ENCODE results near the gene HOXA4.

Gene HOXA4

GRCh38 chr7:27176962-27177794, 46.6 kb upstream of the HOXA4 start:
- no peak for DNase-seq (ENCODE audit: low spot score)
- POLR2A ChIA-PET (ENCODE audit: low non-redundant PET), result no interaction called here
- CTCF ChIA-PET, result no interaction called here
- TF ChIP-seq, protein P1, sequence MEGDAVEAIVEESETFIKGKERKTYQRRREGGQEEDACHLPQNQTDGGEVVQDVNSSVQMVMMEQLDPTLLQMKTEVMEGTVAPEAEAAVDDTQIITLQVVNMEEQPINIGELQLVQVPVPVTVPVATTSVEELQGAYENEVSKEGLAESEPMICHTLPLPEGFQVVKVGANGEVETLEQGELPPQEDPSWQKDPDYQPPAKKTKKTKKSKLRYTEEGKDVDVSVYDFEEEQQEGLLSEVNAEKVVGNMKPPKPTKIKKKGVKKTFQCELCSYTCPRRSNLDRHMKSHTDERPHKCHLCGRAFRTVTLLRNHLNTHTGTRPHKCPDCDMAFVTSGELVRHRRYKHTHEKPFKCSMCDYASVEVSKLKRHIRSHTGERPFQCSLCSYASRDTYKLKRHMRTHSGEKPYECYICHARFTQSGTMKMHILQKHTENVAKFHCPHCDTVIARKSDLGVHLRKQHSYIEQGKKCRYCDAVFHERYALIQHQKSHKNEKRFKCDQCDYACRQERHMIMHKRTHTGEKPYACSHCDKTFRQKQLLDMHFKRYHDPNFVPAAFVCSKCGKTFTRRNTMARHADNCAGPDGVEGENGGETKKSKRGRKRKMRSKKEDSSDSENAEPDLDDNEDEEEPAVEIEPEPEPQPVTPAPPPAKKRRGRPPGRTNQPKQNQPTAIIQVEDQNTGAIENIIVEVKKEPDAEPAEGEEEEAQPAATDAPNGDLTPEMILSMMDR (conservative IDR thresholded peaks at IDR 0.05; ENCODE audit: low read depth), result no peak
- peak overlapping the region; percentile 95 for H3K27ac ChIP-seq

DNA sequence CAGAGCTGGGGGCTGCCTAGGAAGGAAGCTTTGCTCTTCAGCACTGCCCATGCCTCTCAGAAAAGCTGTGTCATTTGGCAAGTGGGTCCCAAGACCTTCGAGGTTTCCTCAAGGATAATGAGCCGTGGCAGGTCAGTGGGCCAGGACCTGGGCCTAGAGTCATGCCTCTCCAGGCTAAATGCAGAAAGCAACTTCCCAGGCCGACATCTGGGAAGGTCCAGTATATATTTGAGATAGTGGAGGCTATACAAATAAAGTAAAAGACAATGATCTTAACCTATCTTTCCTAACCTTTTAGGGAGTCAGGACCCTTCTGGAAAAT, 45.9 kb upstream of the HOXA4 start:
- ChIA-PET CTCF (interaction anchor here (0.7 kb wide), 1 partner anchor 9 kb away, joined by 3 read pairs; the partner anchor contains the start of gene HOXA11), POLR2A (ENCODE audit: low non-redundant PET) (no interaction called here)
- peak overlapping the region; percentile 95 for H3K27ac ChIP-seq
- no peak for DNase-seq (ENCODE audit: low spot score)
- TF ChIP-seq, protein P1 (conservative IDR thresholded peaks at IDR 0.05; ENCODE audit: low read depth), result no peak

GRCh38 chr7:27175626-27176523, 45.3 kb upstream of the HOXA4 start:
- peak overlapping the region; percentile 95 for H3K27ac ChIP-seq
- TF ChIP-seq, protein P1 (conservative IDR thresholded peaks at IDR 0.05; ENCODE audit: low read depth), result no peak
- CTCF ChIA-PET, result interaction anchor here (0.7 to 2.1 kb wide), 4 partner anchors 8 to 569 kb away, joined by 3 to 7 read pairs (median 3); partner anchors contain the start of gene HOXA11
- POLR2A ChIA-PET (ENCODE audit: low non-redundant PET), result no interaction called here
- no peak for DNase-seq (ENCODE audit: low spot score)

- ChIA-PET POLR2A (ENCODE audit: low non-redundant PET) (no interaction called here), CTCF (interaction anchor here (0.7 to 2.1 kb wide), 4 partner anchors 9 to 570 kb away, joined by 3 to 7 read pairs (median 5); no protein-coding TSS in a partner anchor)
- DNase-seq (ENCODE audit: low spot score), result no peak
- H3K27ac ChIP-seq, result peak overlapping the region; percentile 95
- TF ChIP-seq, protein P1 (conservative IDR thresholded peaks at IDR 0.05; ENCODE audit: low read depth), result no peak
Observed at GRCh38 chr7:27174874-27175625, 44.5 kb upstream of the HOXA4 start.

DNA sequence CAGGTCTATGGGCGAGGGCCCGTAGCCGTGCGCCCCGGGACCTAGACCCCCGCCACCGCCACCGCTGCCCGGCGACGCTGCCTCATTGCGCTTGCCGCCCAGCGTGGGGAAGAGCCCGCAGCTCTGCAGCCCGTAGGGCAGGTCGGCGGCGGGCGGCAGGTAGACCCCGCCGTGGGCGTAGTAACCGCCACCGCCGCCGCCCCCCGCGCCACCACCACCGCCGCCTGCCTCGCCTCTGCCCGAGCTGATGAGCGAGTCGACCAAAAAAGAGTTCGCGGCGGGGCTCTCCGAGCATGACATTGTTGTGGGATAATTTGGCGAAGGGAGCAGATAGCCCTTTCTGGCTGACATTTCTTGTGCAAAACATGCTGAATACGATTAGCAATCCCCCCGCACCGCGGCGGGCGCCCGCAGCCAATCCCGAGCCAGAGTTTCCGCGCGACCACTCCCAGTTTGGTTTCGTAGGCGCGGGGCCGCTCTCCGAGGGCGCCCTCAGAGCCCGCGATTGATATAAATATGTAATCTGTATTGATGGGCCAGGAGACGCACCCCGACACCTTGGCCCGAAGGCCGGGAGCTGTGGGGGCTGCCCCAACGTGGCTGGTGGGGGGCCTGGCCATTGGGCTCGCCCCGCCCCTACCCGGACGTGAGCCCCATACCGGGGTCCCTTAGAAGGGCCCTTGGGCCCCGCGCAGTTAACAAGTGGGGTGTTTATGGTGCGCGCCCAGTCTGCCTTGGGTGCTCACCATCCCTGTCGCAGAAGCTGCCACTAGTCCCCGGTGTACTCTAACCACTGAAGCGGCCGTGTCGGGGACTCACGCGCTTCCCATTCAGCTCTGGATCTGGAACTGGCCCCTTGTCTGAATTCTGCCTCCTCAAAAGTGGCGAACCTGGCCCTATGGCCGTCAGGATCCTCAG, 43.7 kb upstream of the HOXA4 start, which contains the start of gene HOXA10:
Gene HOXA10, minus strand, starts transcription at position 365 of the 918 bp plus-strand sequence. Its CDS starts 14 bp downstream, at position 351.
- peak within 1 kb of the TSS; percentile 95 for H3K27ac ChIP-seq
- CTCF ChIA-PET, result interaction anchor here (0.7 to 2.1 kb wide), 5 partner anchors 10 to 320 kb away, joined by 3 to 7 read pairs (median 6); no protein-coding TSS in a partner anchor
- no peak for DNase-seq (ENCODE audit: low spot score)
- TF ChIP-seq, protein P1 (conservative IDR thresholded peaks at IDR 0.05; ENCODE audit: low read depth), result no peak
- POLR2A ChIA-PET (ENCODE audit: low non-redundant PET), result no interaction called here
